Mesendoderm (in vitro differentiated cells): ENCODE results near the gene ALDH16A1.

ENCODE experiments used
- DNase-seq: peaks from one replicate; pipeline ENCODE4 v3.0.0; 2013
- H2AK5ac ChIP-seq: 2 replicates; pipeline ENCODE4 v1.6.1; 2013; ENCODE audit warnings: low read length, inconsistent platforms
- H2BK120ac ChIP-seq: 2 replicates; pipeline ENCODE4 v1.6.1; 2013; ENCODE audit warnings: low read depth, mild to moderate bottlenecking, low read length, moderate library complexity, mixed read lengths
- H2BK15ac ChIP-seq: replicated peaks from 2 replicates; pipeline ENCODE4 v1.6.1; 2013; ENCODE audit warnings: low read depth, mild to moderate bottlenecking, moderate library complexity
- H2BK5ac ChIP-seq: 2 replicates; pipeline ENCODE4 v1.6.1; 2013; ENCODE audit warnings: low read length, inconsistent platforms
- H3K18ac ChIP-seq: 2 replicates; pipeline ENCODE4 v1.6.1; 2013; ENCODE audit warnings: mild to moderate bottlenecking, low read length, mixed read lengths
- H3K23ac ChIP-seq: one replicate; pipeline ENCODE4 v1.6.1; 2013; ENCODE audit warnings: low read length
- H3K27ac ChIP-seq: 2 replicates; pipeline ENCODE4 v1.5.1; 2013; ENCODE audit warnings: low read depth, mild to moderate bottlenecking, inconsistent platforms, low read length, moderate library complexity
- H3K27me3 ChIP-seq: 2 replicates; pipeline ENCODE4 v1.6.1; 2013; ENCODE audit warnings: low read length, control low read depth, mild to moderate bottlenecking, inconsistent platforms; ENCODE audit not compliant: insufficient read depth, poor library complexity
- H3K36me3 ChIP-seq: 2 replicates; pipeline ENCODE4 v1.6.1; 2013; ENCODE audit warnings: low read length, inconsistent platforms; ENCODE audit not compliant: control insufficient read depth, insufficient read depth
- H3K4ac ChIP-seq: one replicate; pipeline ENCODE4 v1.6.1; 2013; ENCODE audit warnings: low read depth, mild to moderate bottlenecking, low read length, moderate library complexity
- H3K4me1 ChIP-seq: 2 replicates; pipeline ENCODE4 v1.6.1; 2013; ENCODE audit warnings: low read depth, low read length, inconsistent platforms; ENCODE audit not compliant: control insufficient read depth
- H3K4me2 ChIP-seq: 2 replicates; pipeline ENCODE4 v1.6.1; 2013; ENCODE audit warnings: low read length
- H3K4me3 ChIP-seq: 2 replicates; pipeline ENCODE4 v1.5.1; 2013; ENCODE audit warnings: mild to moderate bottlenecking, low read length
- H3K56ac ChIP-seq: one replicate; pipeline ENCODE4 v1.6.1; 2013; ENCODE audit warnings: low read length
- H3K79me1 ChIP-seq: 2 replicates; pipeline ENCODE4 v1.6.1; 2013; ENCODE audit warnings: low read length, inconsistent platforms
- H3K79me2 ChIP-seq: 2 replicates; pipeline ENCODE4 v1.6.1; 2013; ENCODE audit warnings: mild to moderate bottlenecking, low read length; ENCODE audit not compliant: control insufficient read depth, insufficient read depth
- H3K9ac ChIP-seq: 2 replicates; pipeline ENCODE4 v1.6.1; 2013; ENCODE audit warnings: low read length, inconsistent platforms
- H4K5ac ChIP-seq: one replicate; pipeline ENCODE4 v1.6.1; 2013; ENCODE audit warnings: low read length
- H4K8ac ChIP-seq: one replicate; pipeline ENCODE4 v1.6.1; 2013; ENCODE audit warnings: low read depth, mild to moderate bottlenecking, control low read depth, low read length, moderate library complexity
- WGBS: extraction: QIAGEN DNeasy Blood & Tissue Kit; methylation state at CpG from one replicate; pipeline ENCODE4 v1.1.7; 2013; ENCODE audit warnings: low lambda C conversion rate, missing lambda C conversion rate; ENCODE audit not compliant: insufficient coverage; ENCODE audit errors: extremely low coverage; 5-methylcytosine and 5-hydroxymethylcytosine counted together

Gene ALDH16A1

GRCh38 chr19:49491030-49491803 lies 38.2 kb downstream of the ALDH16A1 start:
- Histone ChIP-seq H3K23ac (no peak overlapping the region), H3K4ac (no peak overlapping the region), H3K56ac (peak overlapping the region; percentile 61), H3K9ac (peak overlapping the region; percentile 16), H3K36me3 (peaks cover 27% of the 10 kb centered on the region), H3K79me2 (peaks cover 34% of the 10 kb centered on the region), H3K4me2 (no peak overlapping the region), H2BK120ac (no peak overlapping the region), H2BK15ac (no peak overlapping the region), H3K27me3 (no peaks in the 10 kb centered on the region), H2BK5ac (no peak overlapping the region), H4K5ac (no peak overlapping the region), H2AK5ac (no peak overlapping the region), H3K18ac (no peak overlapping the region), H3K27ac (no peak overlapping the region), H3K4me1 (peaks cover 2% of the 10 kb centered on the region), H3K4me3 (no peak overlapping the region), H3K79me1 (peaks cover 13% of the 10 kb centered on the region), H4K8ac (no peak overlapping the region)
- no CpG with 5 or more reads among the region's 17 CpGs for WGBS
- no peak for DNase-seq

GRCh38 chr19:49491804-49492572 lies 39.0 kb downstream of the ALDH16A1 start:
- WGBS = no CpG with 5 or more reads among the region's 7 CpGs
- Histone ChIP-seq H4K5ac (no peak overlapping the region), H2BK15ac (no peak overlapping the region), H3K27me3 (no peaks in the 10 kb centered on the region), H3K4me3 (no peak overlapping the region), H3K18ac (no peak overlapping the region), H3K56ac (no peak overlapping the region), H4K8ac (no peak overlapping the region), H2BK120ac (no peak overlapping the region), H3K79me1 (peaks cover 13% of the 10 kb centered on the region), H3K36me3 (peaks cover 27% of the 10 kb centered on the region), H2BK5ac (no peak overlapping the region), H3K4ac (no peak overlapping the region), H3K27ac (no peak overlapping the region), H3K79me2 (peaks cover 41% of the 10 kb centered on the region), H2AK5ac (no peak overlapping the region), H3K4me1 (peaks cover 2% of the 10 kb centered on the region), H3K23ac (no peak overlapping the region), H3K4me2 (no peak overlapping the region), H3K9ac (no peak overlapping the region)
- no peak for DNase-seq

- H3K23ac ChIP-seq = no peak overlapping the region
- H4K5ac ChIP-seq = no peak overlapping the region
- no peak overlapping the region for H3K9ac ChIP-seq
- H3K18ac ChIP-seq = no peak overlapping the region
- no peak overlapping the region for H2BK15ac ChIP-seq
- H3K4me3 ChIP-seq = no peak overlapping the region
- peaks cover 17% of the 10 kb centered on the region for H3K79me1 ChIP-seq
- H3K79me2 ChIP-seq = peaks cover 46% of the 10 kb centered on the region
- no peak overlapping the region for H3K4ac ChIP-seq
- H3K27ac ChIP-seq = peak overlapping the region; percentile 22
- H4K8ac ChIP-seq = no peak overlapping the region
- H3K56ac ChIP-seq = no peak overlapping the region
- peaks cover 32% of the 10 kb centered on the region for H3K36me3 ChIP-seq
- H2BK5ac ChIP-seq = no peak overlapping the region
- H3K4me2 ChIP-seq = no peak overlapping the region
- peaks cover 7% of the 10 kb centered on the region for H3K4me1 ChIP-seq
- no peak overlapping the region for H2BK120ac ChIP-seq
- no peak overlapping the region for H2AK5ac ChIP-seq
- no peak for DNase-seq
- WGBS = no CpG with 5 or more reads among the region's 12 CpGs
- H3K27me3 ChIP-seq = no peaks in the 10 kb centered on the region
Measured at GRCh38 chr19:49492573-49493405, 39.8 kb downstream of the ALDH16A1 start.

GRCh38 chr19:49496574-49497008 lies 43.6 kb downstream of the ALDH16A1 start:
- no peaks in the 10 kb centered on the region for H3K27me3 ChIP-seq
- H2BK15ac ChIP-seq = no peak overlapping the region
- peak overlapping the region; percentile 84 for H3K23ac ChIP-seq
- H3K9ac ChIP-seq = peak overlapping the region; percentile 95
- DNase-seq = no peak
- H2BK120ac ChIP-seq = no peak overlapping the region
- peaks cover 27% of the 10 kb centered on the region for H3K79me2 ChIP-seq
- H3K4ac ChIP-seq = peak overlapping the region; percentile 98
- peak overlapping the region; percentile 5 for H4K5ac ChIP-seq
- peak overlapping the region; percentile 95 for H3K56ac ChIP-seq
- peaks cover 10% of the 10 kb centered on the region for H3K4me1 ChIP-seq
- H4K8ac ChIP-seq = peak overlapping the region; percentile 95
- H2AK5ac ChIP-seq = peak overlapping the region; percentile 20
- H3K27ac ChIP-seq = peak overlapping the region; percentile 77
- H3K36me3 ChIP-seq = peaks cover 23% of the 10 kb centered on the region
- peak overlapping the region; percentile 91 for H3K18ac ChIP-seq
- H3K4me3 ChIP-seq = peak overlapping the region; percentile 93
- H3K79me1 ChIP-seq = peaks cover 16% of the 10 kb centered on the region
- H3K4me2 ChIP-seq = peak overlapping the region; percentile 55
- WGBS = no CpG with 5 or more reads among the region's 11 CpGs
- H2BK5ac ChIP-seq = peak overlapping the region; percentile 51

GRCh38 chr19:49497047-49497788 lies 44.2 kb downstream of the ALDH16A1 start:
- Histone ChIP-seq H4K5ac (peak overlapping the region; percentile 5), H3K4ac (no peak overlapping the region), H3K4me2 (peak overlapping the region; percentile 55), H3K27me3 (no peaks in the 10 kb centered on the region), H3K4me3 (peak overlapping the region; percentile 93), H3K18ac (peak overlapping the region; percentile 91), H3K79me1 (peaks cover 16% of the 10 kb centered on the region), H3K27ac (peak overlapping the region; percentile 77), H3K36me3 (peaks cover 19% of the 10 kb centered on the region), H2BK120ac (no peak overlapping the region), H3K4me1 (peaks cover 10% of the 10 kb centered on the region), H4K8ac (no peak overlapping the region), H2AK5ac (no peak overlapping the region), H3K56ac (peak overlapping the region; percentile 95), H3K23ac (peak overlapping the region; percentile 48), H3K9ac (peak overlapping the region; percentile 95), H3K79me2 (peaks cover 27% of the 10 kb centered on the region), H2BK5ac (no peak overlapping the region), H2BK15ac (no peak overlapping the region)
- DNase-seq = peak; percentile 71
- WGBS = no CpG with 5 or more reads among the region's 22 CpGs
